GM12873 (cell line): ENCODE data around the gene KCNJ4.

Experiments
- CTCF ChIP-seq: IDR thresholded peaks from 2 replicates; pipeline ENCODE4 v1.5.1; 2012; ENCODE audit warnings: low read depth, mild to moderate bottlenecking, moderate library complexity, low read length, control low read depth; ENCODE audit not compliant: insufficient read depth; ENCODE audit errors: missing control alignments

KCNJ4 gene

GRCh38 chr22:38432264-38432663, 22.7 kb downstream of the KCNJ4 start:
- TF ChIP-seq CTCF: no peak

- no peak for TF ChIP-seq CTCF
These were observed 23.6 kb downstream of the KCNJ4 start for GRCh38 chr22:38431266-38432010.

GRCh38 chr22:38429499-38430068, 25.4 kb downstream of the KCNJ4 start:
- no peak for TF ChIP-seq CTCF

DNA sequence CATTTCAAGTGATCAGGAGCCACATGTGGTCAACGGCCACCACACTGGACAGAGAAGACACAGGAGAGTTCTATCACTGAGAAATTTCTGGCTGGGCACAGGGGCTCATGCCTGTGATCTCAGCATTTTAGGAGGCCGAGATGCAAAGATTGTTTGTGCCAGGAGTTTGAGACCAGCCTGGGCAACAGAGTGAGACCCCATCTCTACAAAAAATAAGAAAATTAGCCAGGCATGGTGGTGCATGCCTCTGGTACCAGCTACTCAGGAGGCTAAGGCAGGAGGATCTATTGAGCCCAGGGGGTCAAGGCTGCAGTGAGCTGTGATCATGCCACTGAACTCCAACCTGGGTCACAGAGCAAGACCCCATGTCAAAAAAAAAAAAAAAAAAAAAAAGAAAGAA, 26.3 kb downstream of the KCNJ4 start:
- TF ChIP-seq CTCF: no peak

DNA sequence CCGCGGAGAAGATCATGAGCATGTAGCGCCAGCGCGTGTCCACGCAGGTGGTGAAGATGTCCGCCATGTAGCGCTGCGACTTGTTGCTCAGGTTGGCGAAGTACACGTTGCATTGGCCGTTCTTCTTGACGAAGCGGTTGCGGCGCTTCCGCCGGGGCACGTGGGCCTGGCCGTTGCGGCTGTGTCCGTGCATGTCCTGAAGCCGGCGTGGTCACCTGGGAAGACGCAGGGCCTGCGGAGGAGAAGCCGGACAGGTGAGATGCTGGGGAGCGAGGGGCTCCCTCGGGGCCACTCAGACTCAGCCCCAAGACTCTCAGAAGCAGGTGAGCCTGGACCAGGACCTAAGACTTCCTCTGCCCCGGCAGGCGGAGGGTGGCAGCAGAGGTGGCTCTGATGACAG, 27.1 kb downstream of the KCNJ4 start:
- no peak for TF ChIP-seq CTCF

DNA sequence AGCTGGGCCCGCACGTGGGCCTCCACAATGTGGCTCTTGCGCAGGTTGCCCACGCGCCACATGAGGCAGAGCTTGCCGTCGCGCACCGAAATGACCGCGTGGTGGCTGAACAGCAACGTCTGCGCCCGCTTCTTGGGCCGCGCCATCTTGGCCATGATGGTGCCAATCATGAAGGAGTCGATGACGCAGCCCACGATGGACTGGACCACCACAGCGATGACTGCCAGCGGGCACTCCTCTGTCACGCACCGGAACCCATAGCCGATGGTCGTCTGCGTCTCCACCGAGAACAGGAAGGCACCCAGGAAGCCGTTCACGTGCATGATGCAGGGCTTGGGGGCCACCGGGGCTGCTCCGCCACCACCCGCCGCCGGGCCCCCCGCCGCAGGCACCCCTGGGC, 27.5 kb downstream of the KCNJ4 start:
- no peak for TF ChIP-seq CTCF

- TF ChIP-seq CTCF: no peak
These were observed 28.4 kb downstream of the KCNJ4 start for GRCh38 chr22:38426628-38427027.
